IMR-90 (cell line): ENCODE data around the gene CST2. TPM values are rescaled to one million over a fixed set of nuclear protein-coding genes. Genes with fewer than 3 reads are reported as not detected.
A peak's percentile ranks its signal among the peaks of the same experiment; 100 is the strongest.
"Not testable (repeated sequence)": the region's sequence is repeated elsewhere in the genome, so short reads cannot be mapped to it uniquely, and the experiment has no call there.

Experiments used
- ATAC-seq: fragments of 200-7000 bp; cut with Tn5 transposase; 2 replicates; pipeline ENCODE4 v1.9.1; 2020; ENCODE audit warnings: low read depth, mild to moderate bottlenecking, moderate library complexity
- BruUV-seq: library from RNA; stranded (reverse); fragments of 400-500 nt; replicated peaks from 2 replicates; lab custom pipeline; 2021; lab: Mats Ljungman, UMichigan
- CTCF ChIA-PET: fragments of 300-600 bp; formaldehyde crosslinking; extraction: SDS; loops from one replicate; lab custom pipeline; 2021; ENCODE audit warnings: antibody characterized with exemption; lab: Yijun Ruan, JAX
- POLR2A ChIA-PET: fragments of 300-600 bp; sonication (Branson Sonifier 250); formaldehyde crosslinking; loops from one replicate; lab custom pipeline; 2022; ENCODE audit warnings: antibody characterized with exemption; ENCODE audit not compliant: unreplicated experiment; lab: Charles Lee
- DNase-seq: peaks from one replicate; pipeline ENCODE4 v3.0.0; 2013
- H2AFZ ChIP-seq: replicated peaks from 2 replicates; pipeline ENCODE3; 2013; ENCODE audit warnings: low read length, mild to moderate bottlenecking; ENCODE audit not compliant: poor library complexity
- H2AK5ac ChIP-seq: 2 replicates; pipeline ENCODE4 v1.6.1; 2013; ENCODE audit warnings: low read depth, low read length, inconsistent platforms
- H2AK9ac ChIP-seq: replicated peaks from 2 replicates; pipeline ENCODE3; 2013; ENCODE audit warnings: mild to moderate bottlenecking, low read depth, low read length, moderate library complexity; ENCODE audit not compliant: poor library complexity
- H2BK120ac ChIP-seq: 2 replicates; pipeline ENCODE4 v1.6.1; 2013; ENCODE audit warnings: low read depth, low read length, inconsistent platforms
- H2BK15ac ChIP-seq: 3 replicates; pipeline ENCODE4 v1.6.1; 2013; ENCODE audit warnings: low read depth, low read length, inconsistent platforms
- H2BK20ac ChIP-seq: 2 replicates; pipeline ENCODE4 v1.6.1; 2013; ENCODE audit warnings: low read depth, mild to moderate bottlenecking, inconsistent platforms, low read length, moderate library complexity
- H2BK5ac ChIP-seq: 2 replicates; pipeline ENCODE4 v1.6.1; 2013; ENCODE audit warnings: mild to moderate bottlenecking, low read depth, low read length, inconsistent platforms; ENCODE audit not compliant: poor library complexity, severe bottlenecking
- H3K14ac ChIP-seq: replicated peaks from 2 replicates; pipeline ENCODE4 v1.6.1; 2013; ENCODE audit warnings: low read depth, low read length, inconsistent platforms
- H3K18ac ChIP-seq: 2 replicates; pipeline ENCODE4 v1.6.1; 2013; ENCODE audit warnings: low read depth, low read length, control low read depth
- H3K23ac ChIP-seq: 2 replicates; pipeline ENCODE4 v1.6.1; 2013; ENCODE audit warnings: low read depth, low read length, inconsistent platforms
- H3K27ac ChIP-seq: 2 replicates; pipeline ENCODE4 v1.5.1; 2013; ENCODE audit warnings: mild to moderate bottlenecking, control low read depth, low read length; ENCODE audit not compliant: insufficient read depth
- H3K27me3 ChIP-seq: 2 replicates; pipeline ENCODE4 v1.6.1; 2013; ENCODE audit warnings: low read length; ENCODE audit not compliant: control insufficient read depth, insufficient read depth
- H3K36me3 ChIP-seq: 2 replicates; pipeline ENCODE4 v1.6.1; 2013; ENCODE audit warnings: low read length, mixed read lengths; ENCODE audit not compliant: control insufficient read depth, insufficient read depth
- H3K4ac ChIP-seq: 2 replicates; pipeline ENCODE4 v1.6.1; 2013; ENCODE audit warnings: low read depth, low read length, inconsistent platforms
- H3K4me1 ChIP-seq: 2 replicates; pipeline ENCODE4 v1.6.1; 2013; ENCODE audit warnings: low read length, mixed read lengths; ENCODE audit not compliant: control insufficient read depth, insufficient read depth
- H3K4me2 ChIP-seq: 2 replicates; pipeline ENCODE4 v1.6.1; 2013; ENCODE audit warnings: low read depth, mild to moderate bottlenecking, control low read depth, low read length, moderate library complexity
- H3K4me3 ChIP-seq: 2 replicates; pipeline ENCODE4 v1.5.1; 2013; ENCODE audit warnings: low read depth, mild to moderate bottlenecking, control low read depth, low read length, moderate library complexity; ENCODE audit not compliant: insufficient read depth
- H3K56ac ChIP-seq: 2 replicates; pipeline ENCODE4 v1.6.1; 2013; ENCODE audit warnings: low read length, inconsistent platforms; ENCODE audit not compliant: insufficient read depth; ENCODE audit errors: extremely low read depth
- H3K79me1 ChIP-seq, 2 experiments: 2 replicates each; pipeline ENCODE4 v1.6.1; 2013; ENCODE audit warnings: low read length in 2 of 2, inconsistent platforms in 1 of 2, low read depth in 1 of 2
- H3K9ac ChIP-seq: 2 replicates; pipeline ENCODE4 v1.6.1; 2013; ENCODE audit warnings: low read depth, low read length, control low read depth
- H3K9me1 ChIP-seq: 2 replicates; pipeline ENCODE4 v1.6.1; 2013; ENCODE audit warnings: low read length, inconsistent platforms; ENCODE audit not compliant: insufficient read depth
- H3K9me3 ChIP-seq: 2 replicates; pipeline ENCODE4 v1.6.1; 2013; ENCODE audit warnings: low read length; ENCODE audit not compliant: control insufficient read depth, insufficient read depth
- H4K20me1 ChIP-seq: 2 replicates; pipeline ENCODE4 v1.6.1; 2013; ENCODE audit warnings: low read length, inconsistent platforms; ENCODE audit not compliant: insufficient read depth
- H4K5ac ChIP-seq: 2 replicates; pipeline ENCODE4 v1.6.1; 2013; ENCODE audit warnings: mild to moderate bottlenecking, low read depth, low read length, control low read depth
- H4K8ac ChIP-seq, 2 experiments: 2 replicates each; pipeline ENCODE4 v1.6.1; 2013; ENCODE audit warnings: low read depth in 2 of 2, low read length in 2 of 2, control low read depth in 1 of 2, inconsistent platforms in 1 of 2
- H4K91ac ChIP-seq: 2 replicates; pipeline ENCODE4 v1.6.1; 2013; ENCODE audit warnings: low read depth, low read length, inconsistent platforms; ENCODE audit not compliant: insufficient read depth
- BHLHE40 ChIP-seq: fragments of 150-350 bp; IDR thresholded peaks from 2 replicates; pipeline ENCODE4 v1.6.1; 2016; ENCODE audit warnings: mild to moderate bottlenecking, low read depth, low read length
- CTCF ChIP-seq: conservative IDR thresholded peaks from 2 replicates; pipeline ENCODE4 v1.5.1; 2012; ENCODE audit warnings: mild to moderate bottlenecking, low read depth, low read length, improper control_type of control experiment
- POLR2A ChIP-seq: IDR thresholded peaks from 2 replicates; pipeline ENCODE4 v1.6.1; 2012; ENCODE audit warnings: mild to moderate bottlenecking, low read depth, low read length
- SMC3 ChIP-seq: fragments of 150-350 bp; IDR thresholded peaks from 2 replicates; pipeline ENCODE4 v1.6.1; 2016; ENCODE audit warnings: low read depth, mild to moderate bottlenecking, antibody characterized with exemption, low read length, moderate library complexity
- WGBS, 2 experiments: methylation state at CpG; one replicate each; pipeline versions ENCODE4 v1.1.5 to v1.1.7; 2013; ENCODE audit warnings: missing lambda C conversion rate in 2 of 2; ENCODE audit not compliant: insufficient read length in 1 of 2; ENCODE audit errors: extremely low coverage in 2 of 2; 5-methylcytosine and 5-hydroxymethylcytosine counted together
- dilution Hi-C: fragments of 300-500 bp; cut with HindIII; formaldehyde crosslinking; loops from one replicate; pipeline ENCODE4 v1.14.3; 2018; ENCODE audit warnings: low sequenced_read_pairs; ENCODE audit not compliant: unreplicated experiment
- in situ Hi-C: fragments of 300-500 bp; cut with MboI; formaldehyde crosslinking; loops from 3 replicates; pipeline ENCODE4 v1.14.3; 2019; ENCODE audit warnings: low sequenced_read_pairs, inconsistent platforms, mixed read lengths
- intact Hi-C: fragments of 100-400 bp; cut with micrococcal nuclease; formaldehyde crosslinking; loops from 2 replicates; pipeline ENCODE4 v1.10.0; 2022
- polyA plus RNA-seq, 3 experiments: library from polyadenylated mRNA; depleted of rRNA; stranded (reverse); fragments of >200 nt; gene quantifications; 2 replicates each; pipeline ENCODE4 v1.2.3, GENCODE V29; 2012; ENCODE audit warnings: low replicate concordance in 1 of 3
- total RNA-seq: library from RNA; depleted of rRNA; stranded (reverse); fragments of >200 nt; gene quantifications from 2 replicates; pipeline ENCODE4 v1.2.3, GENCODE V29; 2012

The CST2 gene
- total and polyA plus RNA-seq, 2 of the 4 experiments (the other 2 are of a cell fraction) = not detected

GRCh38 chr20:23820493-23820892 is 6.0 kb downstream of the CST2 start:
- Histone ChIP-seq H3K4me1 (no peaks in the 10 kb centered on the region), H3K18ac (no peak overlapping the region), H4K20me1 (no peaks in the 10 kb centered on the region), H4K5ac (no peak overlapping the region), H3K4me2 (no peak overlapping the region), H3K9me3 (no peaks in the 10 kb centered on the region), H2BK15ac (no peak overlapping the region), H3K4ac (no peak overlapping the region), H2BK20ac (no peak overlapping the region), H3K9me1 (no peaks in the 10 kb centered on the region), H2AFZ (no peak overlapping the region), H3K56ac (no peak overlapping the region), H2AK5ac (no peak overlapping the region), H3K79me1 (no peaks in the 10 kb centered on the region), H3K36me3 (no peaks in the 10 kb centered on the region), H3K4me3 (no peak overlapping the region), H2BK5ac (no peak overlapping the region), H4K8ac (no peak overlapping the region), H3K27me3 (no peaks in the 10 kb centered on the region; the same call in 1 of the 2 replicates), H4K91ac (no peak overlapping the region), H3K23ac (no peak overlapping the region), H2AK9ac (no peak overlapping the region), H3K27ac (no peak overlapping the region), H3K14ac (no peak overlapping the region), H2BK120ac (no peak overlapping the region), H3K9ac (no peak overlapping the region)
- no TSS peak for BruUV-seq
- in situ Hi-C loops = no loop called here
- WGBS, 2 experiments = no CpG with 5 or more reads among the region's 2 CpGs
- intact Hi-C loops = no loop called here
- ATAC-seq (no peak), DNase-seq (peak; percentile 4)
- dilution Hi-C loops = no loop called here
- TF ChIP-seq BHLHE40 (no peak), POLR2A (no peak), SMC3 (no peak), CTCF (no peak)
- ChIA-PET CTCF (no interaction called here), POLR2A (no interaction called here)

GRCh38 chr20:23811559-23811958 is 15.0 kb downstream of the CST2 start:
- WGBS, 2 experiments = no CpG with 5 or more reads among the region's 1 CpG
- H2BK5ac ChIP-seq, ATAC-seq, H3K9ac ChIP-seq, H4K91ac ChIP-seq, CTCF ChIA-PET, H3K9me1 ChIP-seq, H3K4me3 ChIP-seq, H3K79me1 ChIP-seq, H2AK9ac ChIP-seq, H3K36me3 ChIP-seq, intact Hi-C loops, H3K23ac ChIP-seq, H4K20me1 ChIP-seq, H3K56ac ChIP-seq, H2BK120ac ChIP-seq, H4K5ac ChIP-seq, H2AK5ac ChIP-seq, H2BK20ac ChIP-seq, H3K9me3 ChIP-seq, H3K27ac ChIP-seq, H2AFZ ChIP-seq, BruUV-seq, H3K4me1 ChIP-seq, POLR2A ChIA-PET, H3K27me3 ChIP-seq, H3K18ac ChIP-seq, DNase-seq, dilution Hi-C loops, H4K8ac ChIP-seq, H2BK15ac ChIP-seq, H3K4me2 ChIP-seq, H3K4ac ChIP-seq, in situ Hi-C loops, H3K14ac ChIP-seq: not testable (repeated sequence)
